ENCODE results near the gene NOMO2. TPM values are rescaled to one million over a fixed set of nuclear protein-coding genes. Genes with fewer than 3 reads are reported as not detected.
"Not testable (repeated sequence)": the region's sequence is repeated elsewhere in the genome, so short reads cannot be mapped to it uniquely, and the experiment has no call there.

The NOMO2 gene
- total RNA-seq, 1 donor from 2014 or later: 75.2 TPM

GRCh38 chr16:18575945-18576344 lies 14.0 kb upstream of the NOMO2 start:
- H3K4me1 ChIP-seq (ENCODE audit: control insufficient read depth in 3 of 3, insufficient read depth in 3 of 3, low read length in 3 of 3); H3K27ac ChIP-seq (ENCODE audit: low read depth, low read length); H3K36me3 ChIP-seq (ENCODE audit: control insufficient read depth in 3 of 3, insufficient read depth in 3 of 3, low read length in 3 of 3); H3K9ac ChIP-seq (ENCODE audit: low read depth in 1 of 3, low read length in 3 of 3); H3K27me3 ChIP-seq (ENCODE audit: control insufficient read depth in 3 of 3, insufficient read depth in 3 of 3, low read length in 3 of 3); H3K4me3 ChIP-seq (ENCODE audit: low read length in 3 of 3); H3K9me3 ChIP-seq (ENCODE audit: control insufficient read depth in 3 of 3, low read length in 3 of 3): not testable (repeated sequence)

GRCh38 chr16:18575298-18575917 lies 13.5 kb upstream of the NOMO2 start:
- H3K9me3 ChIP-seq (ENCODE audit: control insufficient read depth in 3 of 3, low read length in 3 of 3); H3K9ac ChIP-seq (ENCODE audit: low read depth in 1 of 3, low read length in 3 of 3); H3K27me3 ChIP-seq (ENCODE audit: control insufficient read depth in 3 of 3, insufficient read depth in 3 of 3, low read length in 3 of 3); H3K27ac ChIP-seq (ENCODE audit: low read depth, low read length); H3K36me3 ChIP-seq (ENCODE audit: control insufficient read depth in 3 of 3, insufficient read depth in 3 of 3, low read length in 3 of 3); H3K4me3 ChIP-seq (ENCODE audit: low read length in 3 of 3); H3K4me1 ChIP-seq (ENCODE audit: control insufficient read depth in 3 of 3, insufficient read depth in 3 of 3, low read length in 3 of 3): not testable (repeated sequence)

GRCh38 chr16:18573887-18574286 lies 12.0 kb upstream of the NOMO2 start:
- not testable (repeated sequence) for H3K36me3 ChIP-seq (ENCODE audit: control insufficient read depth in 3 of 3, insufficient read depth in 3 of 3, low read length in 3 of 3); H3K4me3 ChIP-seq (ENCODE audit: low read length in 3 of 3); H3K9me3 ChIP-seq (ENCODE audit: control insufficient read depth in 3 of 3, low read length in 3 of 3); H3K9ac ChIP-seq (ENCODE audit: low read depth in 1 of 3, low read length in 3 of 3); H3K4me1 ChIP-seq (ENCODE audit: control insufficient read depth in 3 of 3, insufficient read depth in 3 of 3, low read length in 3 of 3); H3K27me3 ChIP-seq (ENCODE audit: control insufficient read depth in 3 of 3, insufficient read depth in 3 of 3, low read length in 3 of 3); H3K27ac ChIP-seq (ENCODE audit: low read depth, low read length)

- H3K36me3 ChIP-seq (ENCODE audit: control insufficient read depth in 3 of 3, insufficient read depth in 3 of 3, low read length in 3 of 3); H3K27me3 ChIP-seq (ENCODE audit: control insufficient read depth in 3 of 3, insufficient read depth in 3 of 3, low read length in 3 of 3); H3K9me3 ChIP-seq (ENCODE audit: control insufficient read depth in 3 of 3, low read length in 3 of 3); H3K27ac ChIP-seq (ENCODE audit: low read depth, low read length); H3K4me1 ChIP-seq (ENCODE audit: control insufficient read depth in 3 of 3, insufficient read depth in 3 of 3, low read length in 3 of 3); H3K4me3 ChIP-seq (ENCODE audit: low read length in 3 of 3); H3K9ac ChIP-seq (ENCODE audit: low read depth in 1 of 3, low read length in 3 of 3): not testable (repeated sequence)
These were observed 11.1 kb upstream of the NOMO2 start for GRCh38 chr16:18572973-18573372.

- H3K4me1 ChIP-seq (ENCODE audit: control insufficient read depth in 3 of 3, insufficient read depth in 3 of 3, low read length in 3 of 3); H3K9ac ChIP-seq (ENCODE audit: low read depth in 1 of 3, low read length in 3 of 3); H3K4me3 ChIP-seq (ENCODE audit: low read length in 3 of 3); H3K9me3 ChIP-seq (ENCODE audit: control insufficient read depth in 3 of 3, low read length in 3 of 3); H3K36me3 ChIP-seq (ENCODE audit: control insufficient read depth in 3 of 3, insufficient read depth in 3 of 3, low read length in 3 of 3); H3K27ac ChIP-seq (ENCODE audit: low read depth, low read length); H3K27me3 ChIP-seq (ENCODE audit: control insufficient read depth in 3 of 3, insufficient read depth in 3 of 3, low read length in 3 of 3): not testable (repeated sequence)
These were observed 9.5 kb upstream of the NOMO2 start for GRCh38 chr16:18571307-18571850.

GRCh38 chr16:18570529-18571306 lies 8.8 kb upstream of the NOMO2 start:
- H3K9me3 ChIP-seq (ENCODE audit: control insufficient read depth in 3 of 3, low read length in 3 of 3); H3K36me3 ChIP-seq (ENCODE audit: control insufficient read depth in 3 of 3, insufficient read depth in 3 of 3, low read length in 3 of 3); H3K27me3 ChIP-seq (ENCODE audit: control insufficient read depth in 3 of 3, insufficient read depth in 3 of 3, low read length in 3 of 3); H3K9ac ChIP-seq (ENCODE audit: low read depth in 1 of 3, low read length in 3 of 3); H3K4me3 ChIP-seq (ENCODE audit: low read length in 3 of 3); H3K4me1 ChIP-seq (ENCODE audit: control insufficient read depth in 3 of 3, insufficient read depth in 3 of 3, low read length in 3 of 3); H3K27ac ChIP-seq (ENCODE audit: low read depth, low read length): not testable (repeated sequence)

- not testable (repeated sequence) for H3K9me3 ChIP-seq (ENCODE audit: control insufficient read depth in 3 of 3, low read length in 3 of 3); H3K36me3 ChIP-seq (ENCODE audit: control insufficient read depth in 3 of 3, insufficient read depth in 3 of 3, low read length in 3 of 3); H3K9ac ChIP-seq (ENCODE audit: low read depth in 1 of 3, low read length in 3 of 3); H3K27me3 ChIP-seq (ENCODE audit: control insufficient read depth in 3 of 3, insufficient read depth in 3 of 3, low read length in 3 of 3); H3K4me1 ChIP-seq (ENCODE audit: control insufficient read depth in 3 of 3, insufficient read depth in 3 of 3, low read length in 3 of 3); H3K27ac ChIP-seq (ENCODE audit: low read depth, low read length)
- peak overlapping the region in 1 of 3 donors; percentile 48 for H3K4me3 ChIP-seq (ENCODE audit: low read length in 3 of 3)
These were observed 1.3 kb downstream of the NOMO2 start for GRCh38 chr16:18560416-18561220.

- not testable (repeated sequence) for H3K9ac ChIP-seq (ENCODE audit: low read depth in 1 of 3, low read length in 3 of 3); H3K36me3 ChIP-seq (ENCODE audit: control insufficient read depth in 3 of 3, insufficient read depth in 3 of 3, low read length in 3 of 3); H3K4me3 ChIP-seq (ENCODE audit: low read length in 3 of 3); H3K4me1 ChIP-seq (ENCODE audit: control insufficient read depth in 3 of 3, insufficient read depth in 3 of 3, low read length in 3 of 3); H3K9me3 ChIP-seq (ENCODE audit: control insufficient read depth in 3 of 3, low read length in 3 of 3); H3K27ac ChIP-seq (ENCODE audit: low read depth, low read length); H3K27me3 ChIP-seq (ENCODE audit: control insufficient read depth in 3 of 3, insufficient read depth in 3 of 3, low read length in 3 of 3)
These were observed 8.2 kb downstream of the NOMO2 start for GRCh38 chr16:18553671-18554070.

GRCh38 chr16:18547382-18547781 lies 14.5 kb downstream of the NOMO2 start:
- H3K36me3 ChIP-seq (ENCODE audit: control insufficient read depth in 3 of 3, insufficient read depth in 3 of 3, low read length in 3 of 3); H3K27me3 ChIP-seq (ENCODE audit: control insufficient read depth in 3 of 3, insufficient read depth in 3 of 3, low read length in 3 of 3); H3K9me3 ChIP-seq (ENCODE audit: control insufficient read depth in 3 of 3, low read length in 3 of 3); H3K9ac ChIP-seq (ENCODE audit: low read depth in 1 of 3, low read length in 3 of 3); H3K4me3 ChIP-seq (ENCODE audit: low read length in 3 of 3); H3K27ac ChIP-seq (ENCODE audit: low read depth, low read length); H3K4me1 ChIP-seq (ENCODE audit: control insufficient read depth in 3 of 3, insufficient read depth in 3 of 3, low read length in 3 of 3): not testable (repeated sequence)

GRCh38 chr16:18546853-18547252 lies 15.0 kb downstream of the NOMO2 start:
- not testable (repeated sequence) for H3K27ac ChIP-seq (ENCODE audit: low read depth, low read length); H3K4me1 ChIP-seq (ENCODE audit: control insufficient read depth in 3 of 3, insufficient read depth in 3 of 3, low read length in 3 of 3); H3K9me3 ChIP-seq (ENCODE audit: control insufficient read depth in 3 of 3, low read length in 3 of 3); H3K4me3 ChIP-seq (ENCODE audit: low read length in 3 of 3); H3K27me3 ChIP-seq (ENCODE audit: control insufficient read depth in 3 of 3, insufficient read depth in 3 of 3, low read length in 3 of 3); H3K9ac ChIP-seq (ENCODE audit: low read depth in 1 of 3, low read length in 3 of 3); H3K36me3 ChIP-seq (ENCODE audit: control insufficient read depth in 3 of 3, insufficient read depth in 3 of 3, low read length in 3 of 3)
